Measurements from ENCODE around the gene ROBO2.

GRCh38 chr3:77372634-77373346 is 332.9 kb downstream of the ROBO2 start:
- no peak for TF ChIP-seq CTCF (IDR thresholded peaks at IDR 0.05; ENCODE audit: low read length)
- no peak for TF ChIP-seq EZH2 (IDR thresholded peaks at IDR 0.05; ENCODE audit: borderline replicate concordance, low read length)
